MCF 10A (cell line): ENCODE measurements around the gene PRMT1. TPM values are rescaled to one million over a fixed set of nuclear protein-coding genes. Genes with fewer than 3 reads are reported as not detected.
"Not testable (repeated sequence)": the region's sequence is repeated elsewhere in the genome, so short reads cannot be mapped to it uniquely, and the experiment has no call there.

Source experiments
- BruUV-seq: library from RNA; stranded (reverse); fragments of 400-500 nt; replicated peaks from 2 replicates; lab custom pipeline; 2021; lab: Mats Ljungman, UMichigan
- CTCF ChIA-PET: fragments of 300-600 bp; sonication (Branson Sonifier 250); formaldehyde crosslinking; extraction: SDS; loops from one replicate; lab custom pipeline; 2021; ENCODE audit warnings: antibody characterized with exemption, inconsistent platforms; lab: Yijun Ruan, JAX
- POLR2A ChIA-PET: fragments of 300-600, 350-650 bp; sonication (Branson Sonifier 250); formaldehyde crosslinking; extraction: SDS; loops from one replicate; lab custom pipeline; 2020; ENCODE audit warnings: antibody characterized with exemption, inconsistent platforms; lab: Yijun Ruan, JAX
- DNase-seq: peaks from one replicate; pipeline ENCODE4 v3.0.0-alpha.2; 2018; ENCODE audit not compliant: unreplicated experiment
- H3K27ac Mint-ChIP-seq: one replicate; pipeline ENCODE4 v1.8.0; 2022; ENCODE audit warnings: mild to moderate bottlenecking, low read depth, mixed read lengths; ENCODE audit not compliant: unreplicated experiment
- H3K27me3 Mint-ChIP-seq: one replicate; pipeline ENCODE4 v1.8.0; 2022; ENCODE audit warnings: mixed read lengths; ENCODE audit not compliant: insufficient read depth, unreplicated experiment
- H3K36me3 Mint-ChIP-seq: one replicate; pipeline ENCODE4 v1.8.0; 2022; ENCODE audit warnings: mild to moderate bottlenecking, moderate library complexity, mixed read lengths; ENCODE audit not compliant: insufficient read depth, unreplicated experiment
- H3K4me1 Mint-ChIP-seq: one replicate; pipeline ENCODE4 v1.8.0; 2022; ENCODE audit warnings: mixed read lengths; ENCODE audit not compliant: insufficient read depth, unreplicated experiment
- H3K4me3 Mint-ChIP-seq: one replicate; pipeline ENCODE4 v1.8.0; 2022; ENCODE audit warnings: mild to moderate bottlenecking, moderate library complexity, mixed read lengths; ENCODE audit not compliant: unreplicated experiment
- H3K9me3 Mint-ChIP-seq: one replicate; pipeline ENCODE4 v1.8.0; 2022; ENCODE audit warnings: mixed read lengths; ENCODE audit not compliant: unreplicated experiment
- CTCF ChIP-seq: fragments of 200-600 bp; IDR thresholded peaks from one replicate; pipeline ENCODE4 v1.8.0; 2022; ENCODE audit warnings: antibody characterized with exemption, mild to moderate bottlenecking; ENCODE audit not compliant: unreplicated experiment
- intact Hi-C: fragments of 100-400 bp; cut with micrococcal nuclease; formaldehyde crosslinking; loops from 2 replicates; pipeline ENCODE4 v1.14.1; 2022
- total RNA-seq: library from RNA; stranded (reverse); gene quantifications from 2 replicates; pipeline ENCODE4 v1.2.3, GENCODE V29; 2022

PRMT1 gene
- total RNA-seq, 1 experiment from 2014 or later, result 304 TPM

- Mint-ChIP-seq H3K9me3 (no peaks in the 10 kb centered on the region), H3K4me3 (no peak overlapping the region), H3K27me3 (no peaks in the 10 kb centered on the region), H3K4me1 (no peaks in the 10 kb centered on the region), H3K27ac (no peak overlapping the region), H3K36me3 (peaks cover 53% of the 10 kb centered on the region)
- ChIA-PET CTCF (no interaction called here), POLR2A (interaction anchor here (1.2 to 4.2 kb wide), 3 partner anchors 9 to 19 kb away, joined by 4 to 29 read pairs (median 5); partner anchors contain the start of genes RRAS and SCAF1)
- intact Hi-C loops, result no loop called here
- BruUV-seq, result no TSS peak
- no peak for DNase-seq
- no peak for TF ChIP-seq CTCF
These were observed 45.4 kb upstream of the PRMT1 start for GRCh38 chr19:49631610-49632192.

GRCh38 chr19:49632576-49632975, 44.5 kb upstream of the PRMT1 start:
- intact Hi-C loops, result no loop called here

GRCh38 chr19:49633273-49633672, 43.8 kb upstream of the PRMT1 start:
- BruUV-seq, DNase-seq, CTCF ChIA-PET, H3K27me3 Mint-ChIP-seq, intact Hi-C loops, H3K27ac Mint-ChIP-seq, H3K4me3 Mint-ChIP-seq, H3K9me3 Mint-ChIP-seq: not testable (repeated sequence)
- H3K36me3 Mint-ChIP-seq, result peaks cover 41% of the 10 kb centered on the region
- H3K4me1 Mint-ChIP-seq, result peaks cover 11% of the 10 kb centered on the region
- POLR2A ChIA-PET, result interaction anchor here (0.5 to 4.2 kb wide), 2 partner anchors 8 to 286 kb away, joined by 3 to 29 read pairs; partner anchors contain the start of genes RRAS and SCAF1

More at GRCh38 chr19:49632576-49632975, 44.5 kb upstream of the PRMT1 start:
- H3K27ac Mint-ChIP-seq, result no peak overlapping the region
- H3K4me3 Mint-ChIP-seq, result no peak overlapping the region
- H3K36me3 Mint-ChIP-seq, result peaks cover 48% of the 10 kb centered on the region
- no peaks in the 10 kb centered on the region for H3K9me3 Mint-ChIP-seq
- no peak for TF ChIP-seq CTCF
- ChIA-PET POLR2A (interaction anchor here (0.5 to 4.2 kb wide), 3 partner anchors 8 to 287 kb away, joined by 3 to 29 read pairs (median 5); partner anchors contain the start of genes RRAS and SCAF1), CTCF (no interaction called here)
- DNase-seq, result no peak
- H3K4me1 Mint-ChIP-seq, result peaks cover 4% of the 10 kb centered on the region
- no peaks in the 10 kb centered on the region for H3K27me3 Mint-ChIP-seq
- BruUV-seq, result no TSS peak

- CTCF ChIA-PET, result interaction anchor here (0.6 to 0.9 kb wide), 4 partner anchors 19 to 153 kb away, joined by 3 read pairs; no protein-coding TSS in a partner anchor
- intact Hi-C loops, result no loop called here
- Mint-ChIP-seq H3K4me3 (no peak overlapping the region), H3K9me3 (no peaks in the 10 kb centered on the region), H3K27me3 (no peaks in the 10 kb centered on the region), H3K4me1 (peaks cover 24% of the 10 kb centered on the region), H3K27ac (peak overlapping the region; percentile 7), H3K36me3 (peaks cover 35% of the 10 kb centered on the region)
- no TSS peak for BruUV-seq
- peak; percentile 38 for DNase-seq
- POLR2A ChIA-PET, result interaction anchor here (0.6 to 2.9 kb wide), 6 partner anchors 19 to 346 kb away, joined by 3 to 10 read pairs (median 3); no protein-coding TSS in a partner anchor
- TF ChIP-seq CTCF, result no peak
These were observed 41.4 kb upstream of the PRMT1 start for GRCh38 chr19:49635530-49636232.
